Heart right ventricle (tissue), 16 donors: ENCODE measurements around the gene SCUBE1. TPM values are rescaled to one million over a fixed set of nuclear protein-coding genes. Genes with fewer than 3 reads are reported as not detected.

Experiments used
- ATAC-seq, 8 donors: fragments of 200-7000 bp; cut with Tn5 transposase; one replicate each; pipeline ENCODE4 v1.9.1; 2020; ENCODE audit warnings: mild to moderate bottlenecking in 8 of 8, moderate library complexity in 8 of 8, moderate number of reproducible peaks in 1 of 8
- DNase-seq, 2 donors: peaks; one replicate each; pipeline ENCODE4 v3.0.0-alpha.2; 2020
- H3K27ac ChIP-seq, 10 donors: fragments of 200-600 bp; sonication (generic) in 2 of 10; one replicate each; pipeline versions ENCODE4 v1.5.0 to v1.8.0; 2020 to 2022; ENCODE audit warnings: mild to moderate bottlenecking in 3 of 10
- H3K27me3 ChIP-seq, 7 donors: fragments of 200-600 bp; one replicate each; pipeline ENCODE4 v1.8.0; 2021 to 2022; ENCODE audit warnings: mild to moderate bottlenecking in 2 of 7
- H3K36me3 ChIP-seq, 9 donors: fragments of 200-600 bp; sonication (generic) in 1 of 9; one replicate each; pipeline versions ENCODE4 v1.5.0 to v1.8.0; 2020 to 2022; ENCODE audit warnings: mild to moderate bottlenecking in 2 of 9
- H3K4me1 ChIP-seq, 9 donors: fragments of 200-600 bp; sonication (generic) in 1 of 9; one replicate each; pipeline versions ENCODE4 v1.5.0 to v1.8.0; 2020 to 2022; ENCODE audit warnings: mild to moderate bottlenecking in 4 of 9
- H3K4me3 ChIP-seq, 10 donors: fragments of 200-600 bp; sonication (generic) in 2 of 10; one replicate each; pipeline versions ENCODE4 v1.5.0 to v1.8.0; 2020 to 2022; ENCODE audit warnings: mild to moderate bottlenecking in 7 of 10, moderate library complexity in 2 of 10
- H3K9me3 ChIP-seq, 11 donors: fragments of 200-600 bp in 10 of 11; sonication (generic) in 2 of 11; one replicate each; pipeline versions ENCODE4 v1.5.0 to v1.8.0; 2013 to 2022; ENCODE audit warnings: mild to moderate bottlenecking in 2 of 11, control low read depth in 1 of 11, moderate library complexity in 1 of 11
- WGBS, 2 donors: extraction: QIAGEN DNeasy Blood & Tissue Kit; methylation state at CpG; one replicate each; pipeline ENCODE4 v1.1.7; 2013; ENCODE audit warnings: inconsistent platforms in 1 of 2; 5-methylcytosine and 5-hydroxymethylcytosine counted together
- intact Hi-C, 10 donors: fragments of 100-400 bp; cut with DNase I; formaldehyde crosslinking; loops; one replicate each; pipeline versions ENCODE4 v1.11.1 to v1.14.2; 2022
- polyA plus RNA-seq, 2 donors: library from polyadenylated mRNA; stranded (reverse); fragments of 200-250 nt; gene quantifications; one replicate each; pipeline ENCODE4 v1.2.3, GENCODE V29; 2013
- total RNA-seq, 10 donors: library from RNA; stranded (reverse); fragmentation: NEBNext Ultra II Directional in 3 of 10; extraction: Animal tissue kit (Norgen Biotek cat#: 25700) in 3 of 10; gene quantifications; one replicate each; pipeline versions ENCODE4 v1.2.1 to v1.2.4, GENCODE V29; 2021 to 2023
- TF ChIP-seq, protein P1 (sequence below), 9 donors: fragments of 200-600 bp; sonication (generic) in 2 of 9; IDR thresholded peaks; one replicate each; pipeline versions ENCODE4 v1.5.0 to v1.8.0; 2021 to 2022; ENCODE audit warnings: antibody characterized with exemption in 9 of 9, mild to moderate bottlenecking in 5 of 9, moderate library complexity in 1 of 9
- donor health status: Arrhythmogenic right ventricular cardiomyopathy.
- donor health status: ischemic (EF 13 %, LVEDD 7.1; RV severe dilation, severe dysfunction).
- donor health status: healthy with polysubstance abuse.
- donor health status: DM: no; HTN: yes; CAD: no.
- donor health status: DM: no; HTN: no; CAD: no.
- donor health status: ischemic (EF 25% LVEDD 6.9; RV normal size, moderate dysfunction).
- donor health status: ischemic (EF 25% LVEDD 5.7; RV mildly dilated, moderate dysfunction).
- donor health status: healthy.
- donor health status: DM: yes; HTN: yes; CAD: no.
- donor health status: Ischemic cardiomyopathy.
- donor health status: ischemic (EF 35%, LVEDD 5.7; RV mildly dilated, moderate dysfunction).
- donor health status: nonischemic (EF 11% LVEDD 7.7; RV severe dilation, severe dysfunction).
- donor health status: DM: yes; HTN: yes; CAD: no.
- donor health status: PGD.
- donor health status: ischemic (EF 29% LVEDD 5.4; RV normal size, mild dysfunction).
- donor health status: nonischemic (EF 23%, LVEDD 6.1; RV moderate dilation, normal function).

The SCUBE1 gene
- total and polyA plus RNA-seq, 12 donors = 0.01 to 0.60 (median 0.13) TPM; not detected in 1

DNA sequence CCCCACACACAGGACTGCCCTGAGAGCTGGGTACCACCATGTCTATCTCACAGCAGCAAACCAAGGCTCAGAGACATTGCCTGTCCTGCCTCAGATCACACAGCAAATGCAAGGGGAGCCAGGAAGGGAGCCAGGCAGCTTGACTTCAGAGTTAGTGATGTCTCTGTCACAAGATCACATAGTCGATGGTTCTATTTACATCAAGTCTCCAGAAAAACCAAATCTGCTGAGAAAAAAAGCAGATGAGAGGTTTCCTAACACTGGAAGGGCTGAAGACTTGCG, 16.1 kb downstream of the SCUBE1 start:
- WGBS, 2 donors = 44 to 76% methylated on average over 2 of the region's 2 CpGs
- intact Hi-C loops = no loop called here

DNA sequence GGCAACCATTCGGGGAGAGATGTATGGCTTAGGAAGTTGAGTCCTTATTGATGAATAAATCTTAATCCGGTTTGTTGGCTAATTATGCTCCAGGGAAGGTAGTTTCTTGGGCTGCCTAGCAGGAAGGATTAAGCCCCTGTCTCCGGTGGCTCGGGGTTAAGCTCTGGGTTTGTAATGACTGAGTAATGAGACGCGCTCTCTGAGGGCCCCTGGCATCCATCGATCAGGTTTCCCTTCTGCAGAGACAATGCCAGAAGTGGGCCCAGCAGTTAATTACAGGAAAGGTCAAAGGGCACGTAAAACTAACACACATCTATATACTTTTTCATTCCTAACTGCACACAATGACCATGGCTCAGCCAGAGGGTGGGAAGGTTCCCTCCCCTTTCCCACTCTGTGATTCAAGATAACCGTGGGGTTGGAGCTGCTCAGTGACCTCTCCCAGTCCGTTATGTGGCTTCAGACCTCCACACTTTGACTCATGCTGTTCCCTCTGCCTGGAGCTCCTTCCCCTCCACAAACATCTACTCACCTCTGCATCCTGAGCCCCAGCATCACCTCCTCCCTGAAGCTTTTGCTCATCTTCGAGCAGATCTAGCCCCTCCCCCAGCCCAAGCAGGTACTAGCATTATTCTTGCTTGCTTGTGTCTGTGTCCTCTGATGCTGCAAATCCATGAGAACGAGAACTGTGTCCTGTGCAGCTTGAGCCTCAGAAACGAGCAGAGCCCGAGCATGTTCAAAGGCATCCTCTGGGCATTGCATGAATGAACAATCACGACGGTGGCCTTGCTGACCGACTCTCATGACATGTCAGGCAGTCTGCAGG, 16.6 kb downstream of the SCUBE1 start:
- Histone ChIP-seq H3K9me3 (no peaks in the 10 kb centered on the region), H3K4me3 (no peak overlapping the region), H3K27ac (no peak overlapping the region), H3K27me3 (peaks cover 0 to 30% (median 8%) of the 10 kb centered on the region in 7 donors), H3K4me1 (no peaks in the 10 kb centered on the region), H3K36me3 (no peaks in the 10 kb centered on the region)
- TF ChIP-seq, protein P1, sequence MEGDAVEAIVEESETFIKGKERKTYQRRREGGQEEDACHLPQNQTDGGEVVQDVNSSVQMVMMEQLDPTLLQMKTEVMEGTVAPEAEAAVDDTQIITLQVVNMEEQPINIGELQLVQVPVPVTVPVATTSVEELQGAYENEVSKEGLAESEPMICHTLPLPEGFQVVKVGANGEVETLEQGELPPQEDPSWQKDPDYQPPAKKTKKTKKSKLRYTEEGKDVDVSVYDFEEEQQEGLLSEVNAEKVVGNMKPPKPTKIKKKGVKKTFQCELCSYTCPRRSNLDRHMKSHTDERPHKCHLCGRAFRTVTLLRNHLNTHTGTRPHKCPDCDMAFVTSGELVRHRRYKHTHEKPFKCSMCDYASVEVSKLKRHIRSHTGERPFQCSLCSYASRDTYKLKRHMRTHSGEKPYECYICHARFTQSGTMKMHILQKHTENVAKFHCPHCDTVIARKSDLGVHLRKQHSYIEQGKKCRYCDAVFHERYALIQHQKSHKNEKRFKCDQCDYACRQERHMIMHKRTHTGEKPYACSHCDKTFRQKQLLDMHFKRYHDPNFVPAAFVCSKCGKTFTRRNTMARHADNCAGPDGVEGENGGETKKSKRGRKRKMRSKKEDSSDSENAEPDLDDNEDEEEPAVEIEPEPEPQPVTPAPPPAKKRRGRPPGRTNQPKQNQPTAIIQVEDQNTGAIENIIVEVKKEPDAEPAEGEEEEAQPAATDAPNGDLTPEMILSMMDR (IDR thresholded peaks at IDR 0.05) = no peak
- DNase-seq = no peak
- WGBS, 2 donors = 66% methylated on average over 17 of the region's 17 CpGs
- no peak for ATAC-seq
- intact Hi-C loops = no loop called here

More for the DNA sequence above, 16.1 kb downstream of the SCUBE1 start:
- no peaks in the 10 kb centered on the region for H3K36me3 ChIP-seq
- H3K4me1 ChIP-seq = no peaks in the 10 kb centered on the region
- ATAC-seq (no peak), DNase-seq (no peak)
- TF ChIP-seq, protein P1 (IDR thresholded peaks at IDR 0.05) = no peak
- H3K9me3 ChIP-seq = no peaks in the 10 kb centered on the region
- no peak overlapping the region for H3K4me3 ChIP-seq
- H3K27ac ChIP-seq = no peak overlapping the region
- peaks cover 0 to 30% (median 8%) of the 10 kb centered on the region in 7 donors for H3K27me3 ChIP-seq

DNA sequence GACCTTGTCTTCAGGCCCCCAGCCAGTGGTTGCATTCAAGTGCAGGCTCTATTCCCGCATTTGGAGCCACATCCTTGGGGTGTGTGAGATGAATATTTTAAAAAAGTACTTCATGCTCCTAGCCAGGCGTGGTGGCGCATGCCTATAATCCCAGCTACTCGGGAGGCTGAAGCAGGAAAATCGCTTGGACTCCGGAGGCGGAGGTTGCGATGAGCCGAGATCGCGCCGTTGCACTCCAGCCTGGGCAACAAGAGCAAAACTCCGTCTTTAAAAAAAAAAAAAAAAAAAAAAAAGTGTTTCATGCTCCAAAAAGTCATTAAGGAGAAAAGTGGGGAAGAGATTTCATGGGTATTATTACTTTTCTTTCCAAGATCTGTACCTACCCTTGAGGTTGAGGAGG, 18.0 kb downstream of the SCUBE1 start:
- WGBS, 2 donors = 92 to 93% methylated on average over 13 of the region's 13 CpGs
- no peak overlapping the region for H3K4me3 ChIP-seq
- no peak for ATAC-seq
- no peak overlapping the region for H3K27ac ChIP-seq
- TF ChIP-seq, protein P1 (IDR thresholded peaks at IDR 0.05) = no peak
- intact Hi-C loops = no loop called here
- peaks cover 0 to 30% (median 8%) of the 10 kb centered on the region in 7 donors for H3K27me3 ChIP-seq
- no peak for DNase-seq
- no peaks in the 10 kb centered on the region for H3K9me3 ChIP-seq
- H3K36me3 ChIP-seq = no peaks in the 10 kb centered on the region
- no peaks in the 10 kb centered on the region for H3K4me1 ChIP-seq

DNA sequence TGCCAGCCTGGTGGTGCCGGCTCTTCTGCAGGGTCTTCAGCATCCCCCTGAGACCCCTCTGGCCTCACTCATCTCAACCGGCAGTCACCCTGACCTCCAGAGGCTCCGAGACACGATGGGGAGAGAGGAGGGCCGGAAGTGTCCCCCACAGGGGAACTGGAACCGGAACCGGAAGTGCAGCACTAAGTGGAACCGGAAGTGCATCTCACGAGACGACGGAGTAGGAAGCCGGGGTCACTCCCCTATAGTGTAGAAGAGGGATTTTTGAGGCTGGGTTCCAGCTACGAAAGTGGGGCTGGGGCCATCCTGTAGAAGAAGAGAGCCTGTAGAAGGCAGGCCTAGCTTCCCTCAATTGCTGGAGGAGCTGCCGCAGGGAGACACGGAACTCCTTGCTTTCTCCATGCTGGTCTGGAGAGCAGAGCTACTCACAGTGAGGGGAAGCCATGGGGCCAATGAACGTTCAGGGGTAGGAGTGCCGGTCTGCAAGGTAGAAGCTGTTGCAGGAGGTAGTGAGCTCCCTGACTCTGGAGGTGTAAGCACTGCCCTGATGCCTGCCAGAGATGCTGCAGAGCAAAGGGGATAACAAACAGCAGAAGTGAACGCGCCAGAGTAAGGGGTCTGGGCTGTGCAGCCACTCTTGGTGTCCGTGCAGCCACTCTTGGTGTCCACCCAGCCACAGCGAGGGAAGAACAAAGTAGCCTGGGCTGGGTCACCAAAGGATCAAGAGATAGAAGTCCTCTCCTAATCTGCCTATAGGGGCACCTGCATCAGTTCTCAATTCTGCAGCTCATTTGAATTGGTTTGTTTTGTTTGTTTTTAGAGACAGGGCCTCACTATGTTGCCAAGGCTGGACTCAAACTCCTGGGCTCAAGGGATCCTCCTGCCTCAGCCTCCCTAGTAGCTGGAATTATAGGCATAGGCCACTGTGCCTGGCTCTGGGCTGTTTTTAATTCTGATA, 21.9 kb downstream of the SCUBE1 start:
- intact Hi-C loops = no loop called here
- ATAC-seq (no peak), DNase-seq (no peak)
- Histone ChIP-seq H3K9me3 (no peaks in the 10 kb centered on the region), H3K4me1 (peaks cover 0 to 3% (median 0%) of the 10 kb centered on the region in 9 donors), H3K27me3 (peaks cover 0 to 19% (median 5%) of the 10 kb centered on the region in 7 donors), H3K4me3 (no peak overlapping the region), H3K36me3 (no peaks in the 10 kb centered on the region), H3K27ac (no peak overlapping the region)
- TF ChIP-seq, protein P1 (IDR thresholded peaks at IDR 0.05) = no peak
- 72 to 80% methylated on average over 21 of the region's 21 CpGs for WGBS, 2 donors
